ENCODE results near the gene ATP11A. TPM values are rescaled to one million over a fixed set of nuclear protein-coding genes. Genes with fewer than 3 reads are reported as not detected.

The ATP11A gene
- total RNA-seq, 3 donors from 2014 or later, result 22.1 to 27.2 (median 26.8) TPM

DNA sequence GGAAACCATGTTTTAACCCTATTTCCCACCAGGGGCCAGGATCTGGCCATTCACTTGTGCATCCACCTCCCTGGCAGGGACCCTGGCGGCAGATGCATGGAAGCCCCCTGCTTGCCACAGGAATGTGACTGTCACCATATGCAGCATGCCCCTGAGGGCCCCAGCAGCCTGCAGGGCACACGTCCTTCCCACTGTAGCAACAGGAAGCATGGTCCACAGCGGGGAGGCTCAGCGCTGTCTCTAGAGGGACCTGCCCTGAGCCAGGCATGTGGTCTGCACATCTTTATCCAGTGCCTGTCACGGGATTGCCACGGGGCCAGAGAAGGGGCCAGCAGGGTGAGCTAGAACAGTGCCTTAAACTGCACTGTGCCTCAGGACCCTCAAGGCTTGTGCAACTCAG is 244.2 kb downstream of the ATP11A start:
- no peak for DNase-seq (ENCODE audit: low spot score in 2 of 2)
- Histone ChIP-seq H3K27ac (no peak overlapping the region), H3K9me3 (no peaks in the 10 kb centered on the region), H3K36me3 (no peaks in the 10 kb centered on the region), H3K4me3 (no peak overlapping the region), H3K4me1 (no peaks in the 10 kb centered on the region), H3K27me3 (no peaks in the 10 kb centered on the region)
- intact Hi-C loops (cut with DNase I; ENCODE audit: low total_unique reads), result no loop called here
- TF ChIP-seq, protein P1, sequence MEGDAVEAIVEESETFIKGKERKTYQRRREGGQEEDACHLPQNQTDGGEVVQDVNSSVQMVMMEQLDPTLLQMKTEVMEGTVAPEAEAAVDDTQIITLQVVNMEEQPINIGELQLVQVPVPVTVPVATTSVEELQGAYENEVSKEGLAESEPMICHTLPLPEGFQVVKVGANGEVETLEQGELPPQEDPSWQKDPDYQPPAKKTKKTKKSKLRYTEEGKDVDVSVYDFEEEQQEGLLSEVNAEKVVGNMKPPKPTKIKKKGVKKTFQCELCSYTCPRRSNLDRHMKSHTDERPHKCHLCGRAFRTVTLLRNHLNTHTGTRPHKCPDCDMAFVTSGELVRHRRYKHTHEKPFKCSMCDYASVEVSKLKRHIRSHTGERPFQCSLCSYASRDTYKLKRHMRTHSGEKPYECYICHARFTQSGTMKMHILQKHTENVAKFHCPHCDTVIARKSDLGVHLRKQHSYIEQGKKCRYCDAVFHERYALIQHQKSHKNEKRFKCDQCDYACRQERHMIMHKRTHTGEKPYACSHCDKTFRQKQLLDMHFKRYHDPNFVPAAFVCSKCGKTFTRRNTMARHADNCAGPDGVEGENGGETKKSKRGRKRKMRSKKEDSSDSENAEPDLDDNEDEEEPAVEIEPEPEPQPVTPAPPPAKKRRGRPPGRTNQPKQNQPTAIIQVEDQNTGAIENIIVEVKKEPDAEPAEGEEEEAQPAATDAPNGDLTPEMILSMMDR (IDR thresholded peaks at IDR 0.05), result no peak
- TF ChIP-seq POLR2AphosphoS5 (IDR thresholded peaks at IDR 0.05) (no peak), POLR2A (IDR thresholded peaks at IDR 0.05) (no peak)

Other genes starting within 250 kb of the ATP11A start
- 10 to 100 TPM; 32.0 to 34.5 (median 32.1) TPM for gene TUBGCP3, start 101.9 kb upstream of the ATP11A start, total RNA-seq